ENCODE measurements around the gene PAFAH2.

- TF ChIP-seq POLR2A (IDR thresholded peaks at IDR 0.05) (no peak), CTCF (IDR thresholded peaks at IDR 0.05) (no peak)
Observed at GRCh38 chr1:26031611-26032220, 33.9 kb upstream of the PAFAH2 start.

Measured in upper lobe of left lung (tissue), 4 donors.